Pancreas (tissue), 10 donors: ENCODE data around the gene MRPL20. TPM values are rescaled to one million over a fixed set of nuclear protein-coding genes. Genes with fewer than 3 reads are reported as not detected.

Experiments
- ATAC-seq, 4 donors: fragments of 200-7000 bp; cut with Tn5 transposase; one replicate each; pipeline versions ENCODE4 v1.8.0 to v1.9.1; 2020; ENCODE audit warnings: mild to moderate bottlenecking in 4 of 4, moderate library complexity in 4 of 4
- DNase-seq, 6 donors: peaks; one replicate each; pipeline ENCODE4 v3.0.0-alpha.2; 2020
- FAIRE-seq: peaks from 2 replicates; lab custom pipeline; 2012; peaks lifted over from hg19 to GRCh38; lab: Jason Lieb, UNC
- H3K27ac ChIP-seq, 4 donors: fragments of 200-600 bp; sonication (generic); 1 replicate in 3 of 4; 2 replicates in 1 of 4; pipeline versions ENCODE4 v1.5.0 to v1.8.0; 2020
- H3K27me3 ChIP-seq, 4 donors: fragments of 200-600 bp; one replicate each; pipeline ENCODE4 v1.8.0; 2021
- H3K36me3 ChIP-seq, 3 donors: fragments of 200-600 bp; sonication (generic) in 1 of 3; one replicate each; pipeline versions ENCODE4 v1.5.0 to v1.8.0; 2020 to 2021
- H3K4me1 ChIP-seq, 3 donors: fragments of 200-600 bp; one replicate each; pipeline ENCODE4 v1.8.0; 2021
- H3K4me3 ChIP-seq, 4 donors: fragments of 200-600 bp; sonication (generic) in 2 of 4; one replicate each; pipeline versions ENCODE4 v1.5.0 to v1.8.0; 2020 to 2021
- H3K9me3 ChIP-seq, 4 donors: fragments of 200-600 bp; one replicate each; pipeline ENCODE4 v1.8.0; 2021
- WGBS, 2 donors: extraction: QIAGEN DNeasy Blood & Tissue Kit; methylation state at CpG; one replicate each; pipeline ENCODE4 v1.1.7; 2013; 5-methylcytosine and 5-hydroxymethylcytosine counted together
- intact Hi-C, 3 donors: fragments of 100-400 bp; cut with DNase I; formaldehyde crosslinking; loops; one replicate each; pipeline versions ENCODE4 v1.11.1 to v1.14.2; 2022
- polyA plus RNA-seq, 2 donors: library from polyadenylated mRNA; stranded (reverse); fragments of 200-250 nt; gene quantifications; one replicate each; pipeline ENCODE4 v1.2.3, GENCODE V29; 2013
- total RNA-seq, 6 donors: library from RNA; stranded (reverse); fragmentation: NEBNext Ultra II Directional in 4 of 6; extraction: Animal tissue kit (Norgen Biotek cat#: 25700) in 4 of 6; gene quantifications; one replicate each; pipeline versions ENCODE4 v1.2.1 to v1.2.4, GENCODE V29; 2021 to 2023
- TF ChIP-seq, protein P1 (sequence below), 4 donors: fragments of 200-600 bp; sonication (generic) in 3 of 4; IDR thresholded peaks; one replicate each; pipeline versions ENCODE4 v1.5.0 to v1.8.0; 2021; ENCODE audit warnings: antibody characterized with exemption in 4 of 4
- donor health status: healthy with polysubstance abuse.
- donor health status: DM: no; HTN: no; CAD: no; lungs with moderate emphysema.
- donor health status: DM: no; HTN: no; CAD: no.
- donor health status: control.
- donor health status: control.
- donor health status: Bipolar disorder and iron deficiency.
- donor health status: DM: yes; HTN: yes; CAD: no.
- donor health status: DM: no; HTN: no; CAD: no.
- donor health status: DM: no; HTN: no; CAD: no.
- donor health status: DM: yes; HTN: yes; CAD: no.

MRPL20 gene
- total and polyA plus RNA-seq, 8 donors = 42.1 to 121 (median 56.6) TPM

DNA sequence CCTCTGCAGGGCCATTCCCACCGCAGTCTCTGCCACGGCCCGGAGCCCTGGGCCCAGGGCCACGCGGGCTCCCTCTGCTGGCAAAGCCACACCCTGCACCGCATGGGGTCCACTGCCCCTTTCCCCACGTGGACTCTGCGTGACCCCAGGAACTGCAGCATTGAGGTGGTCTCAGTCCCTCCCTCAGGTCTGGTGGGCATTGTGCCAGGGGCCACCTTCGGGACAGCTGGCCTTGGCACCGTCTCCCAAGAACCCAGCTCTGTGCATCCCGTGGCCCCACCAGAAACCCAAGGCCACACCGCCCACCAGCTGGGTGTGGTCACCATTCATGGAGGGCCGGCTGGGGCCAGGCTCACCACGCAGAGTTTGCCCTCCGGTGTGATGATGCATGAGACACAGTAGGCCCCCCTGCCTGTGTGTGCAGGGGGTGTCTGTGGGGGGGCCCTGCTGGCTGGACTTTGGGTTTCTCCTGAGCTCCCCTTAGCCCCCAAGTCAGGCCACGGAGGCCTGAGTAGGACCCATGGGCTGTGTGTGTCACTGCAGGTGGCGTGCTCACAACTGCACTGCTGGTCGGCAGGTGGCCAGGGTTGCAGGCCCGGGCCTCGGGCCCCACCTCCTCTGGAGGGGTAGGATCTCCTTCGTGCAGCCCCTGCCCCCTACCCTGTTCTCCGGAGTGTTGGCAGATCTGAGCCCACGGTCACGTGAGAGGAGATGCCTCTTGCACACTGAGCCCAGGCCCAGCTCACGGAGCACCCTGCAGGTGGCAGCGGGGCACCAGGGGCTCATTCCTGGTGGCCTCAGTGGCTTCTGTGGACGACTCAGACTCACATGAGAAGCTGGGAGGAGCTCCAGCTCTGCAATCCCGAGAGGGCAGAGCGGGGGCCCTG, 34.2 kb upstream of the MRPL20 start:
- Histone ChIP-seq H3K4me1 (peaks cover 33 to 34% (median 33%) of the 10 kb centered on the region in 3 donors), H3K36me3 (no peaks in the 10 kb centered on the region), H3K27me3 (no peaks in the 10 kb centered on the region), H3K27ac (peak overlapping the region in 2 of 4 donors; percentile 20 to 53), H3K9me3 (no peaks in the 10 kb centered on the region), H3K4me3 (no peak overlapping the region)
- no peak for FAIRE-seq
- DNase-seq = peak; percentile 44 to 87 (median 72)
- TF ChIP-seq, protein P1, sequence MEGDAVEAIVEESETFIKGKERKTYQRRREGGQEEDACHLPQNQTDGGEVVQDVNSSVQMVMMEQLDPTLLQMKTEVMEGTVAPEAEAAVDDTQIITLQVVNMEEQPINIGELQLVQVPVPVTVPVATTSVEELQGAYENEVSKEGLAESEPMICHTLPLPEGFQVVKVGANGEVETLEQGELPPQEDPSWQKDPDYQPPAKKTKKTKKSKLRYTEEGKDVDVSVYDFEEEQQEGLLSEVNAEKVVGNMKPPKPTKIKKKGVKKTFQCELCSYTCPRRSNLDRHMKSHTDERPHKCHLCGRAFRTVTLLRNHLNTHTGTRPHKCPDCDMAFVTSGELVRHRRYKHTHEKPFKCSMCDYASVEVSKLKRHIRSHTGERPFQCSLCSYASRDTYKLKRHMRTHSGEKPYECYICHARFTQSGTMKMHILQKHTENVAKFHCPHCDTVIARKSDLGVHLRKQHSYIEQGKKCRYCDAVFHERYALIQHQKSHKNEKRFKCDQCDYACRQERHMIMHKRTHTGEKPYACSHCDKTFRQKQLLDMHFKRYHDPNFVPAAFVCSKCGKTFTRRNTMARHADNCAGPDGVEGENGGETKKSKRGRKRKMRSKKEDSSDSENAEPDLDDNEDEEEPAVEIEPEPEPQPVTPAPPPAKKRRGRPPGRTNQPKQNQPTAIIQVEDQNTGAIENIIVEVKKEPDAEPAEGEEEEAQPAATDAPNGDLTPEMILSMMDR (IDR thresholded peaks at IDR 0.05) = peak; percentile 80 to 93 (median 88)
- intact Hi-C loops = loop anchor here in 2 of 3 donors (5.0 kb wide), 2 partner anchors 39 to 56 kb away; no protein-coding TSS in a partner anchor
- WGBS, 2 donors = 20 to 25% methylated on average over 29 of the region's 29 CpGs
- peak; percentile 63 to 72 (median 65) for ATAC-seq

DNA sequence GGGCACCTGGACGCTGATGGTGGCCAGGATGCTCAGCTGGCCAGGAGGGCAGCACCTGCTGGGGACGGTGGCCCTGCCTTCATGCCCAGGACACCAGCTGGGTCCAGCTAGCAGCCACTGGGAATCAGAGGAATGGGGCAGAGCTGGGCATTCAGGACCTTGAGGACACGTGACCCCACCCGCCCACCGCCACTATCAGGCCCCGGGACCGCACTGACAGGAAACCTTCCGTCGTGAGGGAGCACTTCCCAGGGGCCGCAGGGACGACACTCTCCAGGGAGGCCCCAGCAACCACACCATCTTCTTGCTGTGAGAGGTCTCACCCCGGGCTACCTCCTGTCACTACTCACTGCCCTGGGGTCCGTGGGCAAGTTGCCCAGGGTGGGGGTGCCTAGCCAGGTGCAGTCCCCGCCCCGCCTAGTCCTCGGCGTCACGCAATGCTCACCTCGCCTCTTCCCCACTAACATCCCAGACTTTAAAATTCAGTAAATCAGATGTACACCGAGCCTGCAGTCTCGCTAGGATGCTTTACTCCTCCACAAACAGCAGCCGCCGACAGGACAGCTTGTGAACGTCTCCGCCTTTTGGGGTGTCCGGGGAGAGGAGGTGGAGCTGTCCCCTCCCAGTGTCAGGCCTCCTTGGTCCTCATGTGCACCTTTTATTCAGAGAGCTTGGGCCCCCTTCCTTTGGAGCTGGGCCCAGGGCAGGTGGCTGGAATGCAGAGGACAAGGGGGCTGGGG, 33.3 kb upstream of the MRPL20 start:
- H3K4me1 ChIP-seq = peaks cover 33 to 36% (median 34%) of the 10 kb centered on the region in 3 donors
- ATAC-seq = no peak
- no peaks in the 10 kb centered on the region for H3K27me3 ChIP-seq
- intact Hi-C loops = loop anchor here in 2 of 3 donors (5.0 kb wide), 2 partner anchors 38 to 57 kb away; no protein-coding TSS in a partner anchor
- no peak for FAIRE-seq
- H3K4me3 ChIP-seq = no peak overlapping the region
- no peaks in the 10 kb centered on the region for H3K9me3 ChIP-seq
- DNase-seq = peak in 4 of 6 donors; percentile 32 to 79 (median 48)
- 70 to 71% methylated on average over 26 of the region's 26 CpGs for WGBS, 2 donors
- TF ChIP-seq, protein P1 (IDR thresholded peaks at IDR 0.05) = no peak
- H3K36me3 ChIP-seq = no peaks in the 10 kb centered on the region
- no peak overlapping the region for H3K27ac ChIP-seq

DNA sequence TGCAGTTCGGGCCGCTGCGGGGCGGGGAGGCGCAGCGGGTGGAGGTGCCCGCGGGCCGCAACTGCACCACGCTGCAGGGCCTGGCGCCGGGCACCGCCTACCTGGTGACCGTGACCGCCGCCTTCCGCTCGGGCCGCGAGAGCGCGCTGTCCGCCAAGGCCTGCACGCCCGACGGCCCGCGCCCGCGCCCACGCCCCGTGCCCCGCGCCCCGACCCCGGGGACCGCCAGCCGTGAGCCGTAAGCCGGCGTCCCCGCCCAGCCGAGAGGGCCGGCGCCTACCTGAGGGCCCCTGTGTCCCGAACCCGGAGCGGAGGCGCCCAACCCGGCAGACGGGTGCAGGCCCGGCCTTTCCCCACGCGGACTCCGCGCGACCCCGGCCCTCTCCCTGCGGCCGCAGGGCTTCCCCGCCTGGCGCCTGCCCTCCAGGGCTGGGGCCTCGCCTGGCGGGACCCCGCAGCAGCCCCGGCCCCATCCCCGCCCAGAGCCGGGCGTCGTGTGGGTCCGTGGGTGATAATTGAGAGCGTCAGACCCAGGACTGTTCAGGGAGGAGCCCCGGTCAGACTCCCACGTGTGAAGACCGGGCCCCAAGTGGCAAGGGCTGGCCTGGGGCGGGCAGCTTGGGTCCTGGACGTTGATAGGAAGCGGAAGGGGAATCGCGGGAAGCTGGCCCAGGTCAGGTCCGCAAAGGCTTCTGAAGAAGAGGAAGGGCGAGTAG, 32.6 kb upstream of the MRPL20 start:
- peaks cover 36 to 40% (median 39%) of the 10 kb centered on the region in 3 donors for H3K4me1 ChIP-seq

More for the DNA sequence above, 32.6 kb upstream of the MRPL20 start:
- H3K27me3 ChIP-seq = no peaks in the 10 kb centered on the region
- H3K36me3 ChIP-seq = no peaks in the 10 kb centered on the region
- FAIRE-seq (no peak), ATAC-seq (no peak), DNase-seq (peak in 1 of 6 donors; percentile 69)
- TF ChIP-seq, protein P1 (IDR thresholded peaks at IDR 0.05) = no peak
- no peak overlapping the region for H3K4me3 ChIP-seq
- intact Hi-C loops = loop anchor here (5.0 kb wide), 2 partner anchors 37 to 58 kb away; no protein-coding TSS in a partner anchor
- 87 to 88% methylated on average over 76 to 82 of the region's 82 CpGs for WGBS, 2 donors
- H3K9me3 ChIP-seq = no peaks in the 10 kb centered on the region
- no peak overlapping the region for H3K27ac ChIP-seq
